ENCODE results near the gene CYBA. TPM values are rescaled to one million over a fixed set of nuclear protein-coding genes. Genes with fewer than 3 reads are reported as not detected.

CYBA gene
- total RNA-seq, 1 donor from 2014 or later, result 63.7 TPM

DNA sequence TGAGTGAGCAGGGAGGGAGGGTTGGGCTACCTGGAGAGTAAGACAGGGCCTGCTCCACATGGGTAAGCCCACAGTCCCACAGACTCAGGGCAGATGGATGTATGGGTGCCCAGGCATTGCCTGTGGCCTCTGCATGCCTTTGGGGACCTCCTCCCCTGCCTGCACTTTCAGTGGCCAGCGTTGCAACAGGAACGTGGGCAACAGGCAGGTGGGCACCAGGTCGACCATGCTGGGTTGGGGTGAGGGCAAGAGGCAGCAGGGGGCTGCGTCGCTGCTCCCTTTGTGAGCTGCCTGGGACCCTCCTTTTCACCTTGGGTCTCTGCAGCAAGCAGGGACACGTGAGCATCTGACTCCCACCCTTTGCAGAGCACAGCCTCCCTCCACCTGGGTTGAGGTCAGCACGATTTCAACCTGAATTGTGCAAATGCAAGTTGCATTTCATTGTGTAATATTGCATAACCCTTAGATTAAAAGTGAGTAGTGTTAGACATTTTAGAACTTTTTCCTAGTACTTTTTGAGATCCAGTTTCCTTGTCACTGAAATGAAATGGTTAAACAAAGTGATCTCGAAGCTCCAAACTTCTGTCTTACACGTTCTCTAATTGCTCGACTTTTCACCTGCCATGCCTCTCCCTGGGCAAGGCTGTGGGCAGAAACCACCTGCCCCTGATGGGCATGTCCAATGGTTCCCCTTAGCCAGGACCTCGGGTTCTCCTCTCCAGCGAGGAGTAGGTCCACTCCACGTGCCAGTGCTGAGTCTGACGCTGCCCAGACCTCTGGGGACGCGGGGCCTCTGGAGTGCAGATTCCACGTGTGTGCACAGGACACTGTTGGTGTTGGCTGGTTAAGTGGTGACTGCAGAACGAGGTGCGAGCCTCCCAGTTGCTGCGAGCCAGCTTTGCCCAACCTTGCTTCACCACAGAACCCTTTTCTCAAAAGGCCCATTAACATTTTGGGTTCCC lies 45.4 kb downstream of the CYBA start:
- DNase-seq (ENCODE audit: missing footprints) (no peak), ATAC-seq (peak; percentile 66)
- intact Hi-C loops (cut with DNase I), result no loop called here

DNA sequence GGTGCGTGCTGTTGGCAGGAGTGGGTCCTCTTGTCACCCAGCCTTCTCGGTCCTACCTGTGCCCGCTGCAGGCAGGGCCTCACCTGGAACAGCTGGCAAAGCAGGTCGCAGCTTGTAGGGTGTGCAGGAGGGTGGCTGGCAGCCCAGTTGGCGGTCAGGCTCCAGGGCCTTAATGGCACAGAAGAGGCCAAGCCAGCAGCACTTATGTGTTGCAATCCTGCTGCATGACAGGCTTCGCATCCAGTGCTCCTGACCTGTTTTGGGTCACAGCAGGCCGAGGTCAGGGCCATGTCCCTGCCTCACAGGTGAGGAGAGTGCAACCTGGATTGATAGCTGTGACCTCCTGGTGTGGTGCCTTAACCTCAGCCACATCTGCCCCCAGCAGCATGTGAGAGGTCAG lies 48.8 kb downstream of the CYBA start:
- DNase-seq (ENCODE audit: missing footprints), result no peak
- intact Hi-C loops (cut with DNase I), result no loop called here
- no peak for ATAC-seq

DNA sequence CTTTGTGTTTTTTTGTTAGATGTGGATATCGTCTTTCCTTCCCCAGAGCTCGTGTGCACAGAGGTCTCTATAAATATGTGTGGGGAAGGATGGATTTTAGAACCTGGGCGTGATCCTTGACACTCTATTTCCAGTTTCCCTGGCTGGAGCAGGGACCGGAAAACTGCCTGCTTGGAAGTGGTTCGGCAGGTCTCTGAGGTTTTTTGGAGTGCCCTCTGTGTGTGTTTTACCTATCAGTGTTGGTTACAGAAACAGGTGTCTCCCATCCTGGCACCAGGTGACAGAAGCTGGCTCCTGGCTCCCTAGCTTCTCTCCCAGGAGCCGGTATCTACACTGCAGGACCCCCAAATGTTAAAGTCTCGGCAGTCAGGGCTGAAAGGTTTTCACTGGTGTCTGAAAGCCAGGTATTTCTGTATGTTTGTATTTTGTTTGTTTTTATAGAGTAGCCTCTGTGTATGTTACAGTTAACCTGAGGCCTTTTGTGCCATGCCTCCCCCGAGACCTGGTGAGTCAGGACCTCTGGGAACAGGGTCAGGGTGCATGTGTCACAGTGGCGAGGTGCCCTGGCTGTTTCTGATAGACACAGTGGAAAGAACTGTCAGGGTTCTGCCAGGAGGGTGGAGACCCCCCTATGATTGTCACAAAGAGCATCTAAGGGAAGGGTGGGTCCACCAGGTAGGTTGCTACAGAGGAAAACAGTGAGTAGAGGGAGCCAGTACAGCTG lies 49.4 kb downstream of the CYBA start:
- DNase-seq (ENCODE audit: missing footprints) (no peak), ATAC-seq (no peak)
- intact Hi-C loops (cut with DNase I), result no loop called here

DNA sequence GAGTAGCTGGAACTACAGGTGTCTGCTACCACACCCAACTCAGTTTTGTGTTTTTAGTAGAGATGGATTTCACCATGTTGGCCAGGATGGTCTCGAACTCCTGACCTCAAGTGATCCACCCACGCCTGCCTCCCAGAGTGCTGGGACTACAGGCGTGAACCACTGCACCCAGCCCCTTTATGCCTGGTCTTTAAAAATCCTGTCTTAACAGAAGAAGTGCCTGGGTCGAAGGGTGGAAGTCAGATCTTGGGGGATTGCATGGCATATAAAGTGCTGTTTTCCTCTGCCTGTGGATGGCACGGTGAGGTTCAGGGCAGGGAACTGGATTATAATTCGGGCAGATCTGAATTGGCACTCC lies 50.3 kb downstream of the CYBA start:
- intact Hi-C loops (cut with DNase I), result no loop called here
- no peak for ATAC-seq
- no peak for DNase-seq (ENCODE audit: missing footprints)

DNA sequence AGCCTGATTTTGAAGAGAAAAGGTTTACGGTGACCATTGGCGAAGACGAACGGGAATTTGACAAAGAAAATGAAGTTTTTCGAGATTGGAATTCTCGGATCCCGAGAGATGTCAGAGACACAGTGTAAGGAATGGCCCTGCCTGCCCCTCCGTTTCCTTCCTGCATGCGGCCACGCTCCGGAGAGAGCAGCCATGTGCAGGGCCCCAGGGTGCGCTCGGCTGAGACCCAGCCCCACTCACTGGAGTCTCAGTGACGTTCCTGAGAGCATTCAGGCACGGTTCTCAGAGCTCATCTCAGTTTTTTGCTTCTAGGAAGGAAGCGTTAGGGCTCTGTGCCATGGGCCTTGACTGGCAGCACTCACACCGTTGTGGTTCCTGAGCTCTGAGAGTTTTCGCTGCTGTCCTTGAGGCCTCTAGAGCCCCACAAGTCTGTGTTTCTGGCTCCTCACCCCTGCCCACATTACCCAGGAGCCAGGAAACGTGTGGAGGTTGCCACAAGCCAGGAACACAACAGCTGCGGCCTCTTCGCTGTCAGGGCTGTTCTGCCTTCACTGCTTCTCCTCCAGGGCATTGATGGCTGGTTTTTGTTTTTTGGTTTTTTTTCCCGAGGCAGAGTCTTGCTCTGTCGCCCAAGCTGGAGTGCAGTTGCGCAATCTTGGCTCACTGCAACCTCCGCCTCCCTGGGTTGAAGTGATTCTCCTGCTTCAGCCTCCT lies 50.9 kb downstream of the CYBA start:
- no peak for DNase-seq (ENCODE audit: missing footprints)
- peak; percentile 30 for ATAC-seq
- intact Hi-C loops (cut with DNase I), result loop anchor here (5.0 kb wide), 1 partner anchor 107 kb away; the partner anchor contains the start of genes CTU2 and RNF166

DNA sequence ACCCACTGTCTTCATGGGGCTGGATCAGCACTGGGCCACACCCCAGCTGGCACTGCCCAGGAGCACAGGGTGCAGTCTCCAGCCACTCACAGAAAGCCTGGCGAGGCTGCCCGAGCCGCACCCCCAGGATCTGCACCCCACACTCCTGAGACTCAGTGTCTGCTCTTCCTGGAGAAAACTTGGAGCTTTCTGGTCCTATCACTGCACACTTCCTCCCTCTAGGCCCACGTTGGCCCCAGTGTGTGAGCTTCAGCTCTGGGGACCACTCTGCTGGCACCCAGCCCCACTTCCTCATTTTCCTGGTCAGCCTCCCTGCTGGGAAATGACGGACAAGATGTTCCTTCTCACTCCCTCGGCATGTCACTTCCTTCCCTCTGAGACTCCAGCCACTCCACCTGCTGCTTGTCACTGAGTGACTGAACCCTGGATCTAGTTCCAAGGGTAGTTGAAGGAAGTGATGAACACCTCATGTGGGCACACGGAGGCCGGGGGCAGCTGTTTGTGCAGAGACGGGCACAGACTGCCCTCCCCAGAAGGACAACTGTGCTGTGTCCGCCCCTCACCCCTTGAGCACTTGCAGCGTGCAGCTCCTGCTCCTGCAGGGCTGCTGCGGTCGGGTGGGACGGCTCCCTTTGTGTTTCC lies 51.6 kb downstream of the CYBA start:
- DNase-seq (ENCODE audit: missing footprints), result peak; percentile 93
- intact Hi-C loops (cut with DNase I), result loop anchor here (5.0 kb wide), 1 partner anchor 108 kb away; the partner anchor contains the start of genes CTU2 and RNF166
- peak; percentile 80 for ATAC-seq

DNA sequence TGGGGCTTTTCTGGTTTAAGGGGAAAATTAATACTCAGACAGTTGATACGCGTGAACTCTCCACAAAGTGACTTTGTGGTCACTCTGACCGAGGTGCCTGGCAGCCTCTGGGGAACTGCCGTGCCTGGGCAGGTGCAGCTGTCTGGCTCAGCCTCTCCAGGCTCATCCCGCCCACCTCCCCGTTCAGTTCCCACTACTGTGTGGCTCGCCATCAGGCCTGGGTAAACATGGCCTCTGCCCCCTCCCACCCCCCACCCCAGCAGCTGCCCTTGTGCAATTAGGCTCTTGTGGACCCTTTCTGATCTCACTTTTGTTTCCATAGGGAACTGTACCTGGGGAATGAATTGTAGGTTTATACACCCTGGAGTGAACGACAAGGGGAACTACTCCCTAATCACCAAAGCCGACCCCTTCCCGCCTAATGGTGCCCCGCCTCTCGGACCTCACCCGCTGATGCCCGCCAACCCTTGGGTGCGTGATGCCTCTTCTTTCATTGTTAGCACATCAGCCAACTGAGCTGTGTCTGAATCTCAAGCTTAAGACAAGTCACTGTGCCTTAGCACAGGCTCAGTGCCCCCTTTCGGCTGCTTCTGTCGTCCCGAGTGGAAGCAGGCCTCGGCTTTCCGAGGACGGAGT lies 52.9 kb downstream of the CYBA start:
- intact Hi-C loops (cut with DNase I), result loop anchor here (5.0 kb wide), 1 partner anchor 109 kb away; the partner anchor contains the start of genes CTU2 and RNF166
- DNase-seq (ENCODE audit: missing footprints) (no peak), ATAC-seq (no peak)

DNA sequence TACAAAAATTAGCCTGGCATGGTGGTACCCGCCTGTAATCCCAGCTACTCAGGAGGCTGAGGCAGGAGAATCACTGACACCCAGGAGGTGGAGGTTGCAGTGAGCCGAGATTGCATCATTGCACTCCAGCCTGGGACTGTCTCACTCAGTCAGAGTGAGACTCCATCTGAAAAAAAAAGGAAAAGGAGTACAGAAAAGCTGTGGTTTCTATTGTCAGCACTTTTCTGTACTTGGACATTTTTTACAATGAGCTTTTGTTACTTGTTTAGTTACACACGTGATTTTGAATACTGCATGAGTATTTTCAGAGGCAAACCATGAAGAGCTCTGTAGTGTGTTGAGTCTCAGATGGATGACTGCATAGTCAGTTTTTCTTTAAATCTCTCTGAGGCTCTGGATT lies 54.4 kb downstream of the CYBA start:
- ATAC-seq (no peak), DNase-seq (ENCODE audit: missing footprints) (no peak)
- intact Hi-C loops (cut with DNase I), result loop anchor here (5.0 kb wide), 1 partner anchor 111 kb away; the partner anchor contains the start of genes CTU2 and RNF166

DNA sequence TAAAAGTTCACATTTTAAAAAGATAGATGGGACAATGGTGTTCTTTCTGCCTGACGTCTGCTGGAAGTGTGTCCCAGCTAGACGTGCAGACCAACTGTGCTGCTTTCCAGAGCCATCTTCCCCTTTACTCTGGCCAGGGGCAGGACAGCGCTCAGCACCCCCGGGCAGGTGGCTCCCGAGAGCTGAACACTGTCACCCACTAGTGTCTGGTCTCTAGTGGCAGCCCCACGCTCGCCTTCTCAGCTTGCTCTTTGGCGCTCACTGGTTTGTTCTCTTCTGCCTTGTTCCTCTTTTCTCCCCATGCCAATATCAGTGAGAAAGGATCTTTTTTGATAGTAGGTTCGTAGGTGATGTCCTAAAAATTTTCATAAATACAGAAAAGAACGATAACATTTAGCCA lies 54.9 kb downstream of the CYBA start:
- intact Hi-C loops (cut with DNase I), result loop anchor here (5.0 kb wide), 1 partner anchor 111 kb away; the partner anchor contains the start of genes CTU2 and RNF166
- DNase-seq (ENCODE audit: missing footprints) (no peak), ATAC-seq (no peak)

DNA sequence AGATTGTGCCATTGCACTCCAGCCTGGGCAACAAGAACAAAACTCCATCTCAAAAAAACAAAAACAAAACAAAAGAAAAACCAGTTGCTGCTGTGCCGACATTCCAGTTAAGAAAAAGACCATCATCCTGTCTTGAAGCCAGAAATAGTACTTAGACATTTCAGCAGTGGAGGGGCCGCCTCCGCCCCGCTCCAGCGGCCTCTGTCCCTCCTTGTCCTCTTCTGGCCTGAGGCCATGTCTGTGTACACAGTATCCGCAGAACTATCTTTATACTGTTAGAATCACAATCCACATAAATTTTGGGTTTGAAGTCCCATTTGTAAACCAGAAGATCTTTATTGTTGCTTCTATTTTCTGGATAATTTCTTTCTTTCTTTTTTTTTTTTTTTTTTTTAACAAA lies 55.8 kb downstream of the CYBA start:
- intact Hi-C loops (cut with DNase I), result loop anchor here (5.0 kb wide), 1 partner anchor 112 kb away; the partner anchor contains the start of genes CTU2 and RNF166
- no peak for ATAC-seq

DNA sequence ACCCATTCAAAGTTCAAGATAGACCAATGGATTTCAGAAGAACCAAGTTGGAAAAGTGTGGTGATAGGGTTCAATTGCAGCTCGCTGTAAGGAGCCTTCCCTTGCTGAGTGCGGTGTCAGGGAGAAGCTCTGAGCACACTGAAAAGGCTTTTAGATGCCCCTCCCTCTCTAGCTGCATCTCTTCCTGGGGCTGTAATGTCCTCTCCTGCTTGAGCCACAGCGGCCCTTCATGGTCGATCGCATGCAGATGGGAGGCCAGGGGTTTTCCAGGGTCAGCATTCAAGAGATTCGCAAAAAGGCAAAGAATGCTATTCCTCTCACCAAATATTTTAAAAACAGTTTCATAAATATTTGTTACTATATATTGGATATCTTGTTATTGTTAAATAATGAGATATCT lies 56.9 kb downstream of the CYBA start:
- ATAC-seq (no peak), DNase-seq (ENCODE audit: missing footprints) (no peak)
- intact Hi-C loops (cut with DNase I), result no loop called here

More for the DNA sequence above, 55.8 kb downstream of the CYBA start:
- DNase-seq (ENCODE audit: missing footprints), result no peak

DNA sequence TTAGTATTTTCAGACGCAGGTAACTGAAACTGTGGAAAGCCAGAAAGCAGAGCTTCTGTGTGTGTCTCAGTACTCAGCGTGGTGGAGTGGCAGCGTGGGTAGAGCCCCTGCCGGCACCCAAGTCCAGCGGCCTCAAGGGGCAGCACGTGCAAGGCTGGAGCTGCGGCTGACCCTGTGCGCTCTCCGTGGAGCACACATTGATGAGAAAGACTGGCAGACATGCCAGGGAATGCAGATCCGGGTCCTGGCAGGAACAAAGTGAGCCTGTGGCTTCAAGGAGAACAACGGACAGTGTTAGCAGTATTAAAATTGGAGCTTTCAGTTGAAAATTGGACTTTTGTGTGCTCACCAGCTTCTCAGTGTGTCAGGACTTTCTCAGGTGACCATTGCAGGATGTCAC lies 57.4 kb downstream of the CYBA start:
- ATAC-seq (peak; percentile 78), DNase-seq (ENCODE audit: missing footprints) (no peak)
- intact Hi-C loops (cut with DNase I), result no loop called here

Other genes with a start within 250 kb of the CYBA start
- 4.1 TPM for gene ZFPM1, start 197.8 kb downstream of the CYBA start, total RNA-seq
- 23.9 TPM for gene ZC3H18, start 80.7 kb downstream of the CYBA start, total RNA-seq
- not detected for gene IL17C, start 12.5 kb downstream of the CYBA start, total RNA-seq
- 24.0 TPM for gene MVD, start 12.0 kb upstream of the CYBA start, total RNA-seq
- 2.9 TPM for gene SNAI3, start 35.5 kb upstream of the CYBA start, total RNA-seq
- 17.0 TPM for gene RNF166, start 55.4 kb upstream of the CYBA start, total RNA-seq
- 13.1 TPM for gene CTU2, start 55.5 kb upstream of the CYBA start, total RNA-seq
- gene PIEZO1, start 134.2 kb upstream of the CYBA start, total RNA-seq, result 18.1 TPM
- 0.65 TPM for gene CDT1, start 152.7 kb upstream of the CYBA start, total RNA-seq
- gene APRT, start 160.9 kb upstream of the CYBA start, total RNA-seq, result 45.3 TPM
- 15.8 TPM for gene GALNS, start 205.9 kb upstream of the CYBA start, total RNA-seq
- gene TRAPPC2L, start 206.1 kb upstream of the CYBA start, total RNA-seq, result 58.7 TPM
- not detected for gene PABPN1L, start 215.6 kb upstream of the CYBA start, total RNA-seq